Liver (tissue), 9 donors: ENCODE data around the gene GINS2. TPM values are rescaled to one million over a fixed set of nuclear protein-coding genes. Genes with fewer than 3 reads are reported as not detected.

ENCODE experiments used
- DNase-seq: peaks from one replicate; pipeline ENCODE4 v3.0.0-alpha.2; 2017; ENCODE audit warnings: low spot score
- H3K27ac ChIP-seq, 2 donors: one replicate each; pipeline ENCODE4 v1.7.0; 2013; ENCODE audit warnings: inconsistent platforms in 2 of 2, low read length in 2 of 2, control low read depth in 1 of 2, low read depth in 1 of 2, mild to moderate bottlenecking in 1 of 2
- H3K27me3 ChIP-seq, 4 donors: one replicate each; pipeline versions ENCODE4 v1.6.1 to v1.7.0; 2013; ENCODE audit warnings: low read length in 3 of 4, inconsistent platforms in 1 of 4, mild to moderate bottlenecking in 1 of 4, moderate library complexity in 1 of 4; ENCODE audit not compliant: control insufficient read depth in 4 of 4, insufficient read depth in 4 of 4
- H3K36me3 ChIP-seq, 4 donors: one replicate each; pipeline versions ENCODE4 v1.6.1 to v1.7.0; 2013; ENCODE audit warnings: low read length in 3 of 4, mild to moderate bottlenecking in 3 of 4, low read depth in 1 of 4, moderate library complexity in 1 of 4; ENCODE audit not compliant: control insufficient read depth in 4 of 4, insufficient read depth in 3 of 4
- H3K4me1 ChIP-seq, 4 donors: one replicate each; pipeline versions ENCODE4 v1.6.1 to v1.7.0; 2013; ENCODE audit warnings: low read length in 3 of 4, mild to moderate bottlenecking in 3 of 4, moderate library complexity in 1 of 4; ENCODE audit not compliant: control insufficient read depth in 4 of 4, insufficient read depth in 4 of 4
- H3K4me3 ChIP-seq, 3 donors: one replicate each; pipeline versions ENCODE4 v1.6.1 to v1.7.0; 2013; ENCODE audit warnings: low read length in 3 of 3, control low read depth in 1 of 3, low read depth in 1 of 3, mild to moderate bottlenecking in 1 of 3
- H3K9ac ChIP-seq, 2 donors: one replicate each; pipeline ENCODE4 v1.7.0; 2013; ENCODE audit warnings: low read length in 2 of 2, mild to moderate bottlenecking in 2 of 2, moderate library complexity in 2 of 2, control low read depth in 1 of 2, low read depth in 1 of 2
- H3K9me3 ChIP-seq, 4 donors: one replicate each; pipeline versions ENCODE4 v1.6.1 to v1.7.0; 2013; ENCODE audit warnings: low read length in 3 of 4; ENCODE audit not compliant: control insufficient read depth in 4 of 4
- ATF3 ChIP-seq: IDR thresholded peaks from 2 replicates; pipeline ENCODE4 v1.6.1; 2016; ENCODE audit warnings: antibody characterized with exemption
- CTCF ChIP-seq: fragments of 150-350 bp; IDR thresholded peaks from 2 replicates; pipeline ENCODE4 v1.5.1; 2017; ENCODE audit warnings: improper control_type of control experiment, low read depth, low read length; ENCODE audit not compliant: missing input control
- EGR1 ChIP-seq, 2 donors: IDR thresholded peaks; 2 replicates each; pipeline ENCODE4 v1.6.1; 2016 to 2018; ENCODE audit warnings: antibody characterized with exemption in 2 of 2, low read depth in 2 of 2
- FOXA1 ChIP-seq: IDR thresholded peaks from 2 replicates; pipeline ENCODE4 v1.6.1; 2016; ENCODE audit warnings: antibody characterized with exemption
- FOXA2 ChIP-seq: IDR thresholded peaks from 2 replicates; pipeline ENCODE4 v1.6.1; 2016; ENCODE audit warnings: antibody characterized with exemption
- GABPA ChIP-seq, 2 donors: IDR thresholded peaks in 1 of 2; conservative IDR thresholded peaks in 1 of 2; 2 replicates each; pipeline ENCODE4 v1.6.1; 2016; ENCODE audit warnings: antibody characterized with exemption in 2 of 2, mild to moderate bottlenecking in 1 of 2, moderate library complexity in 1 of 2
- HNF4A ChIP-seq, 2 donors: conservative IDR thresholded peaks; 2 replicates each; pipeline ENCODE4 v1.6.1; 2016; ENCODE audit warnings: antibody characterized with exemption in 2 of 2, mild to moderate bottlenecking in 2 of 2
- HNF4G ChIP-seq: IDR thresholded peaks from 2 replicates; pipeline ENCODE4 v1.6.1; 2016; ENCODE audit warnings: antibody characterized with exemption
- JUND ChIP-seq, 2 donors: IDR thresholded peaks; 2 replicates each; pipeline ENCODE4 v1.6.1; 2016; ENCODE audit warnings: antibody characterized with exemption in 2 of 2
- MAX ChIP-seq: IDR thresholded peaks from 2 replicates; pipeline ENCODE4 v1.6.1; 2016; ENCODE audit warnings: antibody characterized with exemption
- NR2F2 ChIP-seq: IDR thresholded peaks from 2 replicates; pipeline ENCODE4 v1.6.1; 2016; ENCODE audit warnings: antibody characterized with exemption
- RAD21 ChIP-seq, 2 donors: IDR thresholded peaks; 2 replicates each; pipeline ENCODE4 v1.6.1; 2016; ENCODE audit warnings: antibody characterized with exemption in 2 of 2, mild to moderate bottlenecking in 2 of 2
- REST ChIP-seq: IDR thresholded peaks from 2 replicates; pipeline ENCODE4 v1.6.1; 2016; ENCODE audit warnings: antibody characterized with exemption, mild to moderate bottlenecking
- RXRA ChIP-seq, 2 donors: IDR thresholded peaks; 2 replicates each; pipeline ENCODE4 v1.6.1; 2017 to 2018; ENCODE audit warnings: antibody characterized with exemption in 2 of 2, mild to moderate bottlenecking in 1 of 2
- SP1 ChIP-seq: IDR thresholded peaks from 2 replicates; pipeline ENCODE4 v1.6.1; 2018; ENCODE audit warnings: antibody characterized with exemption, mild to moderate bottlenecking
- TAF1 ChIP-seq: conservative IDR thresholded peaks from 2 replicates; pipeline ENCODE4 v1.6.1; 2016; ENCODE audit warnings: antibody characterized with exemption, mild to moderate bottlenecking
- YY1 ChIP-seq: IDR thresholded peaks from 2 replicates; pipeline ENCODE4 v1.6.1; 2016; ENCODE audit warnings: antibody characterized with exemption, mild to moderate bottlenecking
- ZBTB33 ChIP-seq: IDR thresholded peaks from 2 replicates; pipeline ENCODE4 v1.6.1; 2016; ENCODE audit warnings: antibody characterized with exemption
- WGBS: extraction: QIAGEN DNeasy Blood & Tissue Kit; methylation state at CpG from one replicate; pipeline ENCODE4 v1.1.7; 2013; 5-methylcytosine and 5-hydroxymethylcytosine counted together
- polyA plus RNA-seq, 2 donors: library from polyadenylated mRNA; stranded (reverse) in 1 of 2; unstranded in 1 of 2; fragments of 200-250 nt in 1 of 2; fragments of >200 nt in 1 of 2; fragmentation: Nextera tagmentation in 1 of 2; extraction: Ambion mirVana in 1 of 2; gene quantifications; one replicate each; pipeline versions ENCODE4 v1.2.1 to v1.2.3, GENCODE V29; 2013 to 2015
- total RNA-seq, 2 donors: library from RNA; depleted of rRNA; stranded (reverse); fragments of >200 nt; gene quantifications; one replicate each; pipeline ENCODE4 v1.2.3, GENCODE V29; 2014
- donor health status: healthy.
- donor health status: healthy.
- donor health status: healthy.
- donor health status: healthy.
- donor health status: healthy.

The GINS2 gene
- total and polyA plus RNA-seq, 4 donors = 0.17 to 9.3 (median 0.86) TPM

GRCh38 chr16:85678821-85679220 lies 9.9 kb downstream of the GINS2 start:
- H3K9ac ChIP-seq = no peak overlapping the region
- TF ChIP-seq JUND (IDR thresholded peaks at IDR 0.05) (no peak), RAD21 (IDR thresholded peaks at IDR 0.05) (no peak), HNF4A (conservative IDR thresholded peaks at IDR 0.05) (no peak), ATF3 (no peak), YY1 (no peak), HNF4G (no peak), CTCF (no peak), FOXA2 (no peak), MAX (no peak), NR2F2 (no peak), ZBTB33 (no peak), TAF1 (no peak), SP1 (no peak)
- H3K36me3 ChIP-seq = peaks cover 0 to 4% (median 1%) of the 10 kb centered on the region in 4 donors
- no peak overlapping the region for H3K4me3 ChIP-seq
- H3K27ac ChIP-seq = no peak overlapping the region
- H3K4me1 ChIP-seq = peaks cover 8 to 36% (median 33%) of the 10 kb centered on the region in 4 donors
- no peaks in the 10 kb centered on the region for H3K9me3 ChIP-seq
- no peak for DNase-seq
- no peaks in the 10 kb centered on the region for H3K27me3 ChIP-seq
- 80% methylated on average over 5 of the region's 5 CpGs for WGBS

- 94% methylated on average over 8 of the region's 8 CpGs for WGBS
- Histone ChIP-seq H3K36me3 (peaks cover 0 to 4% (median 2%) of the 10 kb centered on the region in 4 donors), H3K27me3 (no peaks in the 10 kb centered on the region), H3K4me1 (peaks cover 12 to 44% (median 40%) of the 10 kb centered on the region in 4 donors), H3K27ac (no peak overlapping the region), H3K9ac (no peak overlapping the region), H3K4me3 (no peak overlapping the region), H3K9me3 (no peaks in the 10 kb centered on the region)
- TF ChIP-seq JUND (IDR thresholded peaks at IDR 0.05) (no peak), NR2F2 (no peak), HNF4A (conservative IDR thresholded peaks at IDR 0.05) (no peak), ZBTB33 (no peak), FOXA1 (no peak), RAD21 (IDR thresholded peaks at IDR 0.05) (no peak), RXRA (IDR thresholded peaks at IDR 0.05) (no peak), EGR1 (IDR thresholded peaks at IDR 0.05; ENCODE audit: low read depth in 2 of 2) (no peak), CTCF (no peak), YY1 (no peak), FOXA2 (no peak), TAF1 (no peak), GABPA (IDR thresholded peaks at IDR 0.05 in 1 of 2, conservative IDR thresholded peaks at IDR 0.05 in 1 of 2) (no peak), ATF3 (no peak), HNF4G (no peak), REST (no peak), MAX (no peak)
- DNase-seq = no peak
Measured at GRCh38 chr16:85678016-85678415, 10.7 kb downstream of the GINS2 start.
